HG03045 (cell line): ENCODE results near the gene CD74.

Experiments
- ATAC-seq: cut with Tn5 transposase; IDR thresholded peaks from one replicate; pipeline ENCODE4 v1.9.1; 2021; ENCODE audit warnings: mild to moderate bottlenecking, moderate library complexity; ENCODE audit not compliant: unreplicated experiment

The CD74 gene

GRCh38 chr5:150410524-150411244, 2.0 kb downstream of the CD74 start:
- no peak for ATAC-seq

- ATAC-seq, result peak; percentile 34
Measured at GRCh38 chr5:150409638-150410523, 2.8 kb downstream of the CD74 start.

GRCh38 chr5:150408231-150408943, 4.3 kb downstream of the CD74 start:
- ATAC-seq, result no peak

- no peak for ATAC-seq
Measured at GRCh38 chr5:150407096-150407720, 5.5 kb downstream of the CD74 start.

GRCh38 chr5:150406723-150407095, 6.0 kb downstream of the CD74 start:
- no peak for ATAC-seq

- no peak for ATAC-seq
Measured at GRCh38 chr5:150406103-150406722, 6.5 kb downstream of the CD74 start.

GRCh38 chr5:150404941-150405816, 7.5 kb downstream of the CD74 start:
- no peak for ATAC-seq

GRCh38 chr5:150404535-150404934, 8.2 kb downstream of the CD74 start:
- ATAC-seq, result no peak

- no peak for ATAC-seq
Measured at GRCh38 chr5:150404121-150404520, 8.6 kb downstream of the CD74 start.

GRCh38 chr5:150402901-150403342, 9.8 kb downstream of the CD74 start:
- no peak for ATAC-seq

GRCh38 chr5:150402229-150402773, 10.4 kb downstream of the CD74 start:
- ATAC-seq, result no peak

- no peak for ATAC-seq
Measured at GRCh38 chr5:150401376-150402228, 11.1 kb downstream of the CD74 start.

GRCh38 chr5:150401076-150401375, 11.7 kb downstream of the CD74 start:
- ATAC-seq, result no peak

- no peak for ATAC-seq
Measured at GRCh38 chr5:150400316-150401075, 12.2 kb downstream of the CD74 start.

- no peak for ATAC-seq
Measured at GRCh38 chr5:150399524-150400211, 13.0 kb downstream of the CD74 start.

GRCh38 chr5:150398722-150399523, 13.8 kb downstream of the CD74 start:
- ATAC-seq, result peak; percentile 61
